ENCODE measurements around the gene TMEM120B.

The TMEM120B gene

DNA sequence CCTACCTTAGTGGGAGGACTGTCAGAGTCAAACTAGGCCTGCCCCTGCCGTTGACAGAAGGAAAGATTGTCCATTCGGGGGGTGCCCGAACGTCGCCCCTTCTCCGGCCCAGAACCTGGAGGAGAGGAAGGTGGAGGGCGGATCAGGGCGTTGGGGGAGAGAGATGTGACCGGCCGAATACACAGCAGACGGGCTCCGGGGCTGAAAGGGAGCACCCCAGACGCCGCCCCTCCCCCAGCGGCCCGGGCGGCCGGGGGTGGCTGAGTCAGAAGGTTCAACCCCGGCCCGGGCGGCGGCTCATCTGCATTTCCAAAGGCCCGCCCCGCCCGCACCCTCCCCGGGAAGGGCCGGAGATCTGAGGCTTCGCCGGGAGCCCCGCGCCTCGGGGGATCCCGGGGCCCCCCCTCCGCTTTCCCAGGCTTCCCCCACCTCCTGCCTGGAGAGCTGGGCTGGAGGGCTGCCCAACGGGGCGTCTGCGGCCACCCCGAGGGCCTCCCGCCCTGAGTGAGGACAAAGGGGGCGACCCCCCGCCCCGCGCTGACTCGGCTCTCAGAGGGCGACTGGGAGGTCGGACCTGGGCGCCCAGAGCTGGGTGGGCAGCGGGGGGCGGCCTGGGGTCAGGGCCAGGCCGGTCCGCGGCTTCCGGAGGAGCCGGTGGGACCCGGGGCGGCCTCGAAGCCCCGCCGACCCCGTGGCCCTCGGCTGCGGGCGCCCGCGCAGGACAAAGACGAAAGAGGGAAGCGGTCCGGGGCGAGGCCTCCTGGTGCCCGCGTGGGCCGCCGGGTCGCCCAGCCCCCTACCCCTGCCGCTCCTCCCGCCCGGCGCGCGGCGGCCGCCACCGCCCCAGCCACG, 87.5 kb downstream of the TMEM120B start (continued):
- TF ChIP-seq ZNF146 (tag by site-specific recombination; IDR thresholded peaks at IDR 0.05), result no peak
- peak; percentile 89 for TF ChIP-seq ZNF501 (tag by site-specific recombination; IDR thresholded peaks at IDR 0.05)
- TF ChIP-seq SP3 (tag by site-specific recombination; IDR thresholded peaks at IDR 0.05), result peak; percentile 84
- peak; percentile 84; the same call in 1 of the 2 replicates for TF ChIP-seq ZNF2 (tag by site-specific recombination; IDR thresholded peaks at IDR 0.05)
- no peak; the same call in 1 of the 2 replicates for TF ChIP-seq OVOL3 (tag by site-specific recombination; IDR thresholded peaks at IDR 0.05)
- no peak for TF ChIP-seq ZNF132 (tag by site-specific recombination; IDR thresholded peaks at IDR 0.05; ENCODE audit: borderline replicate concordance)
- TF ChIP-seq, protein P1, sequence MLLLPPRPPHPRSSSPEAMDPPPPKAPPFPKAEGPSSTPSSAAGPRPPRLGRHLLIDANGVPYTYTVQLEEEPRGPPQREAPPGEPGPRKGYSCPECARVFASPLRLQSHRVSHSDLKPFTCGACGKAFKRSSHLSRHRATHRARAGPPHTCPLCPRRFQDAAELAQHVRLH (tag by site-specific recombination; IDR thresholded peaks at IDR 0.05), result peak; percentile 77
- TF ChIP-seq ZBTB1 (tag by site-specific recombination; IDR thresholded peaks at IDR 0.05), result no peak
- TF ChIP-seq, protein P2, sequence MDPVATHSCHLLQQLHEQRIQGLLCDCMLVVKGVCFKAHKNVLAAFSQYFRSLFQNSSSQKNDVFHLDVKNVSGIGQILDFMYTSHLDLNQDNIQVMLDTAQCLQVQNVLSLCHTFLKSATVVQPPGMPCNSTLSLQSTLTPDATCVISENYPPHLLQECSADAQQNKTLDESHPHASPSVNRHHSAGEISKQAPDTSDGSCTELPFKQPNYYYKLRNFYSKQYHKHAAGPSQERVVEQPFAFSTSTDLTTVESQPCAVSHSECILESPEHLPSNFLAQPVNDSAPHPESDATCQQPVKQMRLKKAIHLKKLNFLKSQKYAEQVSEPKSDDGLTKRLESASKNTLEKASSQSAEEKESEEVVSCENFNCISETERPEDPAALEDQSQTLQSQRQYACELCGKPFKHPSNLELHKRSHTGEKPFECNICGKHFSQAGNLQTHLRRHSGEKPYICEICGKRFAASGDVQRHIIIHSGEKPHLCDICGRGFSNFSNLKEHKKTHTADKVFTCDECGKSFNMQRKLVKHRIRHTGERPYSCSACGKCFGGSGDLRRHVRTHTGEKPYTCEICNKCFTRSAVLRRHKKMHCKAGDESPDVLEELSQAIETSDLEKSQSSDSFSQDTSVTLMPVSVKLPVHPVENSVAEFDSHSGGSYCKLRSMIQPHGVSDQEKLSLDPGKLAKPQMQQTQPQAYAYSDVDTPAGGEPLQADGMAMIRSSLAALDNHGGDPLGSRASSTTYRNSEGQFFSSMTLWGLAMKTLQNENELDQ (tag by site-specific recombination; IDR thresholded peaks at IDR 0.05; ENCODE audit: low read depth), result no peak
- no peak for TF ChIP-seq SETDB1 (IDR thresholded peaks at IDR 0.05; ENCODE audit: insufficient read length, low read length)
- TF ChIP-seq, protein P3, sequence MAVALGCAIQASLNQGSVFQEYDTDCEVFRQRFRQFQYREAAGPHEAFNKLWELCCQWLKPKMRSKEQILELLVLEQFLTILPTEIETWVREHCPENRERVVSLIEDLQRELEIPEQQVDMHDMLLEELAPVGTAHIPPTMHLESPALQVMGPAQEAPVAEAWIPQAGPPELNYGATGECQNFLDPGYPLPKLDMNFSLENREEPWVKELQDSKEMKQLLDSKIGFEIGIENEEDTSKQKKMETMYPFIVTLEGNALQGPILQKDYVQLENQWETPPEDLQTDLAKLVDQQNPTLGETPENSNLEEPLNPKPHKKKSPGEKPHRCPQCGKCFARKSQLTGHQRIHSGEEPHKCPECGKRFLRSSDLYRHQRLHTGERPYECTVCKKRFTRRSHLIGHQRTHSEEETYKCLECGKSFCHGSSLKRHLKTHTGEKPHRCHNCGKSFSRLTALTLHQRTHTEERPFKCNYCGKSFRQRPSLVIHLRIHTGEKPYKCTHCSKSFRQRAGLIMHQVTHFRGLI (tag by site-specific recombination; IDR thresholded peaks at IDR 0.05), result peak; percentile 45; the same call in 1 of the 2 replicates
- peak; percentile 86 for TF ChIP-seq ZSCAN30 (tag by site-specific recombination; IDR thresholded peaks at IDR 0.05)
- TF ChIP-seq ZNF221 (tag by site-specific recombination; IDR thresholded peaks at IDR 0.05; ENCODE audit: borderline replicate concordance), result no peak
- peak; percentile 84 for TF ChIP-seq KLF10 (tag by site-specific recombination; IDR thresholded peaks at IDR 0.05)
- TF ChIP-seq, protein P4, sequence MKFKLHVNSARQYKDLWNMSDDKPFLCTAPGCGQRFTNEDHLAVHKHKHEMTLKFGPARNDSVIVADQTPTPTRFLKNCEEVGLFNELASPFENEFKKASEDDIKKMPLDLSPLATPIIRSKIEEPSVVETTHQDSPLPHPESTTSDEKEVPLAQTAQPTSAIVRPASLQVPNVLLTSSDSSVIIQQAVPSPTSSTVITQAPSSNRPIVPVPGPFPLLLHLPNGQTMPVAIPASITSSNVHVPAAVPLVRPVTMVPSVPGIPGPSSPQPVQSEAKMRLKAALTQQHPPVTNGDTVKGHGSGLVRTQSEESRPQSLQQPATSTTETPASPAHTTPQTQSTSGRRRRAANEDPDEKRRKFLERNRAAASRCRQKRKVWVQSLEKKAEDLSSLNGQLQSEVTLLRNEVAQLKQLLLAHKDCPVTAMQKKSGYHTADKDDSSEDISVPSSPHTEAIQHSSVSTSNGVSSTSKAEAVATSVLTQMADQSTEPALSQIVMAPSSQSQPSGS (tag by site-specific recombination; IDR thresholded peaks at IDR 0.05; ENCODE audit: low read depth), result no peak
- TF ChIP-seq, protein P5, sequence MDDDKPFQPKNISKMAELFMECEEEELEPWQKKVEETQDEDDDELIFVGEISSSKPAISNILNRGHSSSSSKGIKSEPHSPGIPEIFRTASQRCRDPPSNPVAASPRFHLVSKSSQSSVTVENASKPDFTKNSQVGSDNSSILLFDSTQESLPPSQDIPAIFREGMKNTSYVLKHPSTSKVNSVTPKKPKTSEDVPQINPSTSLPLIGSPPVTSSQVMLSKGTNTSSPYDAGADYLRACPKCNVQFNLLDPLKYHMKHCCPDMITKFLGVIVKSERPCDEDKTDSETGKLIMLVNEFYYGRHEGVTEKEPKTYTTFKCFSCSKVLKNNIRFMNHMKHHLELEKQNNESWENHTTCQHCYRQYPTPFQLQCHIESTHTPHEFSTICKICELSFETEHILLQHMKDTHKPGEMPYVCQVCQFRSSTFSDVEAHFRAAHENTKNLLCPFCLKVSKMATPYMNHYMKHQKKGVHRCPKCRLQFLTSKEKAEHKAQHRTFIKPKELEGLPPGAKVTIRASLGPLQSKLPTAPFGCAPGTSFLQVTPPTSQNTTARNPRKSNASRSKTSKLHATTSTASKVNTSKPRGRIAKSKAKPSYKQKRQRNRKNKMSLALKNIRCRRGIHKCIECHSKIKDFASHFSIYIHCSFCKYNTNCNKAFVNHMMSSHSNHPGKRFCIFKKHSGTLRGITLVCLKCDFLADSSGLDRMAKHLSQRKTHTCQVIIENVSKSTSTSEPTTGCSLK (tag by site-specific recombination; IDR thresholded peaks at IDR 0.05), result no peak
- no peak for TF ChIP-seq HOXA7 (CRISPR knock-in tag; IDR thresholded peaks at IDR 0.05; ENCODE audit: borderline replicate concordance)
- TF ChIP-seq, protein P6, sequence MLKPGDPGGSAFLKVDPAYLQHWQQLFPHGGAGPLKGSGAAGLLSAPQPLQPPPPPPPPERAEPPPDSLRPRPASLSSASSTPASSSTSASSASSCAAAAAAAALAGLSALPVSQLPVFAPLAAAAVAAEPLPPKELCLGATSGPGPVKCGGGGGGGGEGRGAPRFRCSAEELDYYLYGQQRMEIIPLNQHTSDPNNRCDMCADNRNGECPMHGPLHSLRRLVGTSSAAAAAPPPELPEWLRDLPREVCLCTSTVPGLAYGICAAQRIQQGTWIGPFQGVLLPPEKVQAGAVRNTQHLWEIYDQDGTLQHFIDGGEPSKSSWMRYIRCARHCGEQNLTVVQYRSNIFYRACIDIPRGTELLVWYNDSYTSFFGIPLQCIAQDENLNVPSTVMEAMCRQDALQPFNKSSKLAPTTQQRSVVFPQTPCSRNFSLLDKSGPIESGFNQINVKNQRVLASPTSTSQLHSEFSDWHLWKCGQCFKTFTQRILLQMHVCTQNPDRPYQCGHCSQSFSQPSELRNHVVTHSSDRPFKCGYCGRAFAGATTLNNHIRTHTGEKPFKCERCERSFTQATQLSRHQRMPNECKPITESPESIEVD (tag by site-specific recombination; IDR thresholded peaks at IDR 0.05), result no peak
- TF ChIP-seq, protein P7, sequence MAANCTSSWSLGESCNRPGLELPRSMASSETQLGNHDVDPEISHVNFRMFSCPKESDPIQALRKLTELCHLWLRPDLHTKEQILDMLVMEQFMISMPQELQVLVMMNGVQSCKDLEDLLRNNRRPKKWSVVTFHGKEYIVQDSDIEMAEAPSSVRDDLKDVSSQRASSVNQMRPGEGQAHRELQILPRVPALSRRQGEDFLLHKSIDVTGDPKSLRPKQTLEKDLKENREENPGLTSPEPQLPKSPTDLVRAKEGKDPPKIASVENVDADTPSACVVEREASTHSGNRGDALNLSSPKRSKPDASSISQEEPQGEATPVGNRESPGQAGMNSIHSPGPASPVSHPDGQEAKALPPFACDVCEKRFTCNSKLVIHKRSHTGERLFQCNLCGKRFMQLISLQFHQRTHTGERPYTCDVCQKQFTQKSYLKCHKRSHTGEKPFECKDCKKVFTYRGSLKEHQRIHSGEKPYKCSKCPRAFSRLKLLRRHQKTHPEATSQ (tag by site-specific recombination; IDR thresholded peaks at IDR 0.05), result no peak
- TF ChIP-seq ZBTB17 (tag by site-specific recombination; IDR thresholded peaks at IDR 0.05), result peak; percentile 66; the same call in 1 of the 2 replicates
- TF ChIP-seq ZNF548 (tag by site-specific recombination; IDR thresholded peaks at IDR 0.05), result no peak
- TF ChIP-seq ZNF426 (tag by site-specific recombination; IDR thresholded peaks at IDR 0.05), result no peak; the same call in 1 of the 2 replicates
- peak; percentile 89 for TF ChIP-seq ZNF600 (tag by site-specific recombination; IDR thresholded peaks at IDR 0.05)
- peak; percentile 99 for TF ChIP-seq IKZF3 (tag by site-specific recombination; IDR thresholded peaks at IDR 0.05)
- TF ChIP-seq, protein P8, sequence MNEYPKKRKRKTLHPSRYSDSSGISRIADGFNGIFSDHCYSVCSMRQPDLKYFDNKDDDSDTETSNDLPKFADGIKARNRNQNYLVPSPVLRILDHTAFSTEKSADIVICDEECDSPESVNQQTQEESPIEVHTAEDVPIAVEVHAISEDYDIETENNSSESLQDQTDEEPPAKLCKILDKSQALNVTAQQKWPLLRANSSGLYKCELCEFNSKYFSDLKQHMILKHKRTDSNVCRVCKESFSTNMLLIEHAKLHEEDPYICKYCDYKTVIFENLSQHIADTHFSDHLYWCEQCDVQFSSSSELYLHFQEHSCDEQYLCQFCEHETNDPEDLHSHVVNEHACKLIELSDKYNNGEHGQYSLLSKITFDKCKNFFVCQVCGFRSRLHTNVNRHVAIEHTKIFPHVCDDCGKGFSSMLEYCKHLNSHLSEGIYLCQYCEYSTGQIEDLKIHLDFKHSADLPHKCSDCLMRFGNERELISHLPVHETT (tag by site-specific recombination; IDR thresholded peaks at IDR 0.05), result peak; percentile 57
- no peak for TF ChIP-seq ZNF248 (tag by site-specific recombination; IDR thresholded peaks at IDR 0.05)

Measured in HEK293 (cell line).